HG03045 (cell line): ENCODE results near the gene CXCL10.

ENCODE experiments used
- ATAC-seq: cut with Tn5 transposase; IDR thresholded peaks from one replicate; pipeline ENCODE4 v1.9.1; 2021; ENCODE audit warnings: mild to moderate bottlenecking, moderate library complexity; ENCODE audit not compliant: unreplicated experiment

Gene CXCL10

GRCh38 chr4:75997081-75997480 lies 26.2 kb downstream of the CXCL10 start:
- no peak for ATAC-seq

DNA sequence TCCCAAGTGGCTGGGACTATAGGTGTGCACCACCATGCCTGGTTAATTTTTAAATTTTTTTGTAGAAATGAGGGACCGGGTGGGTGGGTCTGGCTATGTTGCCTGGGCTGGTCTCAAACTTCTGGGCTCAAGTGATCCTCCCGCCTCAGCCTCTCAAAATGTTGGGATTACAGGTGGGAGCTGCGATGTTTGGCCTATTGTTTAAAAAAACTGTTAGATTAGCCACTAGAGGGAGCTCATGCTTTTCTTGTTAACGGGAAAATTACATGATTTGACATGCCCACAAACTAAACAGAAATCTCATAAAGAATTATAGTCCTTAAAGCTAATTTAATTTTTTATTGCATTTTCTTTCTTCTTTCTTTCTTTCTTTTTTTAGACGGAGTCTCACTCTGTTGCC lies 27.6 kb downstream of the CXCL10 start:
- no peak for ATAC-seq

DNA sequence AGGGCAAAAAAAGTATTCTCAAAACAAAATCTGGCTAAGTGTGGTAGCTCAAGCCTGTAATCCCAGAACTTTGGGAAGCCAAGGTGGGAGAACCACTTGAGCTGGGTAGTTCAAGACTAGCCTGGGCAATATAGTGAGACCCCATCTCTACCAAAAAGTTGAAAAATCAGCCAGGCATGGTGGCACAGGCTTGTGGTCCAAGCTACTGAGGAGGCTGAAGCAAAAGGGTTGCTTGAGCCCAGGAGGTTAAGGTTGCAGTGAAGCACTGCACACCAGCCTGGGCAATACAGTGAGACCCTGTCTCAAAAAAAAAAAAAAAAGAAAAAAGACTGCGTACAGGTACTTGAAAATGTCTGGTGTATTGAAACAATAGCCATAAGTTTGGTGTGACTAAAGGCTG lies 30.8 kb downstream of the CXCL10 start:
- ATAC-seq = no peak

- ATAC-seq = no peak
These were observed 33.3 kb downstream of the CXCL10 start for GRCh38 chr4:75989846-75990528.

GRCh38 chr4:75985116-75985515 lies 38.2 kb downstream of the CXCL10 start:
- no peak for ATAC-seq

DNA sequence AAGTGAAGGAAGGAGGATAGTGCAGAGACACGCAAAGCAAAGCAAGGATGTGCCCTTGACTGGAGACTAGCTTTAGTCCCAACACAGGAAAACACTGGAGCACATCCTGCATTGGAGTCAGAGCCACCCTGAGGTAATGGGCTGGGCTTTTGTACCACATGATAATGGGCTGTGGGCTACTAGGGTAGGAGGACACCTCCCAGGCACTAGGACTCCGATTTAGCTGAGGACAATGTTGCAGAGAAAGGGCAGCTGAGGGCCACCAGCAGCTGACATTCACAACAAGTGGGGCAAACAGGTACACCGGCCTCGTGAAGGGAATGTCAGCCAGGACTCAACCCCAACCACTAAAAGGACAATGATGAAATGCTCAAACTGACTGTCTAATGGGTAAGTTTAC lies 42.7 kb downstream of the CXCL10 start:
- no peak for ATAC-seq

GRCh38 chr4:75976177-75976576 lies 47.1 kb downstream of the CXCL10 start:
- ATAC-seq = no peak

DNA sequence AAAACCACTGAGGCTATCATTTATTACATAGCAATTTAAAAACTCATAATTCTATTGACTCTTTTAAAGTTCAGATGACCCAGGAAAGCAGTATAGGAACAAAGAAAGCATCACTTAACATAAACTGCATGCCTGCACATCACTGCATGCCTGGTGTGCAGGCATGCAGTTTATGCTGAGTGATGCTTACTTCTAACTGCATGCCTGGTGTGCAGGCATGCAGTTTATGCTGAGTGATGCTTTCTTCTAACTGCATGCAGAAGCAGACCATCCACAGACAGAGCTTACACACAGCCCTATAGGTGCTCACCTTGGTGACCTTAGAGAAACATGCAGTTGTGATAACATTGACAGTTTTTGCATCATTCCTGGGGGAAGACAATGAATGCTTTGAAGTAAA lies 49.5 kb downstream of the CXCL10 start:
- ATAC-seq = no peak
